Umbilical cord (tissue), 2 donors: Measurements from ENCODE around the gene GRM8. TPM values are rescaled to one million over a fixed set of nuclear protein-coding genes. Genes with fewer than 3 reads are reported as not detected.

Experiments used
- DNase-seq: peaks from one replicate; pipeline ENCODE4 v3.0.0-alpha.2; 2015; ENCODE audit warnings: low spot score
- total RNA-seq: library from RNA; depleted of rRNA; stranded (reverse); fragments of >200 nt; gene quantifications from one replicate; pipeline ENCODE4 v1.2.3, GENCODE V29; 2014; ENCODE audit warnings: low replicate concordance; ENCODE audit not compliant: insufficient read depth

The GRM8 gene
- 4.1 TPM for total RNA-seq

DNA sequence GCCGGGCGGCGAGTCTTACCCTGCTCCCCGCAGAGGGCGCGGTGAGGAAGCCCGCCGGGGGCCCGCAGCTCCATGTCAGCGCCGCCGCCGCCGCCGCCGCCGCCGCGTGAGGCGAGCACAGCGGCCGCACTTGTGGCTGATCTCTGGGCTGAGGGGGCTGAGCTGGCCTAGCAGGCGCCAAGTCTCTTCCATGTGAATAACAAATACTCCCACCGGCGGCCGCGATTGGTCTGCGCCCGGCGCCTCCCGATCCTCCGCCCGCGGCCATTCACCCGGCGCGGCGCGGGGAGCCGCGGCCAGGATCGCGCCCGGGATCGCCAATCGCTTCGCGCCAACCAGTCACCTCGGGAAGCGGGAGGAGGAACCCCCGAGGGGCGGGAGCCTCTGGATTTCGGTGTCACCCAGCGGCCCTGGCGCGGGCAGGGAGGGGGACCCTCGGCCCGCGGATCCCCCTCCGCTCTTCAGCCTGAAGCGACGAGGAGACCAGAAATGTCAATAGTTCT, at the start of gene GRM8:
Gene GRM8, minus strand, starts transcription at position 164 of the 503 bp plus-strand sequence.
- DNase-seq = peak; percentile 20

DNA sequence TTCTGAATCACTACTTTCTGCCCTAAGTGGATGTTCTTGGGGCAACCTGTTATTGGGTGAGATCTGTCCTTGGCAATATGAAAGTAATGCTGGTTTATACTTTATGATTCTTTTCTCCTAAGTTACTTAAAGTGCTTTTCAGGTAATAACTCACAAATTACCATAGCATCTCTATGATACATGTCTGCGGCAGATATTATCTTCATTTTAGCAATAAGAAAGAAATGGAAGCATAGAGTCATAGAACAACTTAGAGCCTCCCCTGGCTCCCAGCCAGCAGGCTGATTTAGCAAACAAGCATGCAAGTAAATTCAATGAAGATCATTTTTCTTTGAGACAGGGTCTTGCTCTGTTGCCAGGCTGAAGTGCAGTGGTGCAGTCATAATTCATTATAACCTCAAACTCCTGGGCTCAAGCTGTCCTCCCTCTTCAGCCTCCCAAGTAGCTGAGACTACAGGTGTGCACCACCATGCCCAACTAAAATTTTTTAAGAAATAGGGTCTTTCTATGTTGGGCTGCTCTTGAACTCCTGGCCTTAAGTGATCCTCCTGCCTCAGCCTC, 38.1 kb upstream of the GRM8 start:
- peak; percentile 37 for DNase-seq

DNA sequence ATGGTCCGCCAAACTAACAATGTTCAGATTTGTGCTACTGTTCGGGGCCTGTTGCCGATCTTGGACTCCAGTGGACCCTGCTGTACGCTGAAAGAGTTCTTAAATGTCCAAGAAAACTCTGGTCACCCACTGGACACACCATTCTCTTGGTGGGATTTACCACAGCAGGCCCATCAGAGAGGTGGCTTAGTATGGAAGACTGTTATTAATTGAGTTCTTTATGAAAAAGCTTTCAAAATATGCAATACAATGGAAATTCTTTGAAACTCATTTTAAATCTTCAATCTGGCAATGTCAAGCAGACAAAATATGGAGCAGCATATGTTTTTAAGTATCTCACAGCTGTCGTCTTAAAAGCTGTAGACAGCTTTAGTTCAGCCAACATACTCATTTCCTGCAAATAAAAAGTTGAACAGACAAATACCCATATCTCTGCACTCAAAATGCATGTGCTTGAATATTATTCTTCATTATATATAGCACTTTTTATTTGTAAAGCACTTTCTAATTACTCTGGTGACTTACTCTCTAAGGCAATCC, 37.4 kb upstream of the GRM8 start:
- DNase-seq = no peak

DNA sequence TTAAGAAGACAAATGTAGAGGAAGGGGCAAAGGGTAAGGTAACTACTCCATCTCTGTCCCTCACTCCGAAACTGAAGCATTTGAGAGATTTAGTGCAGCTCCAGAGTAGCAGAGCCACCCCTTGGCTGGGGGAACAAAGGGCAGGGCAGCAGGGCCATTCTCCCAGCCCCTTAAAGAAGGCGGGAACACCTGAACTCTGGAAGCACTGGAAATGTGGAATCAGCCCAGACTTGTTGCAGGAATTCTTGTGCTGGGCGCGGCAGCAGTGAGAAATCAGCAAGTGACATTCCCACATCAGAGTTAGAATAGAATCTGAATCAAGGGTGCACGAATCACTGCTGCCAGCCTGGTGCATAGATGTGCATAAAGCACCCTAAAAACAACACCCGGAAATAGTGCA, 34.4 kb upstream of the GRM8 start:
- peak; percentile 9 for DNase-seq

DNA sequence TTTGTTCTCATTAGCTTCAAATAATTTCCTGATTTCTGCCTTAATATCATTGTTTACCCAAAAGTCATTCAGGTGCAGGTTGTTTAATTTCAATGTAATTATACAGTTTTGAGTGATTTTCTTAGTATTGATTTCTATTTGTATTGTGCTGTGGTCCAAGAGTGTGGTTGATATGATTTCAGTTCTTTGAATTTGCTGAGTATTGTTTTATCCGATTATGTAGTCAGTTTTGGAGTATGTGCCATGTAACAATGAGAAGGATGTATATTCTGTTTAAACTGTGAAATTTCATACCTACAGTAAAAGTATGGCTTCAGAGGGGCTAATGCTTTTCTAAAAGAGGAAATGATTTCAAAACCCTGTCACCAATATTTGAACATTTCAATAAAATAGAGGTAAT, 17.4 kb upstream of the GRM8 start:
- DNase-seq = no peak

DNA sequence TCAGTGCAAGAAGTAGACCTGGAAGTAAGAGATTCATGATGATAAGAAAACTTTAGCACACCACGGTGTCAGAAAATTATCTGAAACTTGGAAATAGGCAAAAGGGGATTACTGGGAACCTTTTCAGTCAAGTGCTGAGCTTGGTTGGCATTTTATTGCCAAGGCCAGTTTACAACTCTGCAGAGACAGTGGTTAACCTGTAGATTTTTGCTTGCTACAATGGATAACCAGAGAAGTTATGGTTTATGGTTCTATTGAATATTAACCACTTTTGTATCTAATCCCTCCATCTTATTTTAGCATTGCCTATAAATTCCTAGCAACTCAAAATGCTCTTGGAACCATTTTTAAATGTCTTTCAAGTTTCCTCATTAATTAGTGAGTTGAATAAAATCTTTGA, 13.3 kb upstream of the GRM8 start:
- no peak for DNase-seq

DNA sequence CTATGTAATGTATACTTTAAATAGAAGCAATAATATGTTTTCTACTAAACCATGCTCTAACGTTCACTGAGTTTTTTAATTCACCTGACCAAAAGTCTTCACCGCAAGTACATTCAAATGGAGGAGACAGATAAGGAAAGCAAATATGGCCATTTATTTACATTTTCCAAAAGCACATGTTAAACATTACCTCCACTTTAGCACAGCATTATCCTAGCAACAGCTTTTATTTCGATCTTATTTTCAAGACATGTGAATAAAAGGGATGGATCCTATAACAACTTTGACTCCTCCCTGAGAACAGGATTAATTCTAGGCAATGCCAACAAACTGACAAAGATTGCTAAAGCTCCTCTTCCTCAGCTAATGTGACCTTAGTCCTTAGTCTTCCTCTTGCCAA, 11.5 kb upstream of the GRM8 start:
- DNase-seq = no peak

DNA sequence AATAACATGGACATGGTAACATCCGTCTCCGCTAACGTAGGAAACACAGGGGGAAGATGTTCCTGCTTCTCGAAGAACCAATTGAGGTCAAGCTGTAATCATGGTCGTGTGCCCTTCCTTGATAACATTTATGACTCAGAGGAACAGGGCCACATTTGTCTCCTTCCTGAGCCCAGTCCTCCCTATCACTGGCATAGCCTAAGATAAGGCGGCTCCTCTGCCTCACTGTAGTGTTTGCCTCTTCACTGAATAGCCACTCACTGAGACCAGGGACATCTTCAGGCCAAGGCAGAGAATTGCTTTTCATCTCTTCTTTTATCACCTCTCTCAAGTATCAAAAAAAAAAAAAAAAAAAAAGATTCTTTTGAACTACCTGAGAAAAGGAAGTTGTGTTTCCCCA, 5.4 kb upstream of the GRM8 start:
- DNase-seq = no peak

DNA sequence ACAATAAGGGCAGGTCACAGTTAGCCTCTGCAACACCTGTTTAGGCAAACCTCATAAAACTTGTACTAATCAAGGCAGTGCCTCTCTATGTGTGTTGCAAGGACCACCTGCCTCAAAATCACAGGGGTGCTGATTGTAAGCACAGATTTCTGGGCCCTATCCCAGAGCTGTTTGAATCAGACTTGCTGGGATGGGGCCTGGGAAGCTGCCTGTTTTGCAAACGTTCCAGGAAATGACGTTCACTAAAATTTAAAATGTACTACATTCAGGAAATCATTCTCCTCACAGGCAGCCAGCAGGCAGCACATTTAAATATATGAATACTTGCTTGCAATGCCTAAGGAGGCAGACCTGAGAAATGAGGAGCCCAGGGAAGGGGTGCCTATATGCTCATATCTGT, 4.3 kb upstream of the GRM8 start:
- DNase-seq = no peak

DNA sequence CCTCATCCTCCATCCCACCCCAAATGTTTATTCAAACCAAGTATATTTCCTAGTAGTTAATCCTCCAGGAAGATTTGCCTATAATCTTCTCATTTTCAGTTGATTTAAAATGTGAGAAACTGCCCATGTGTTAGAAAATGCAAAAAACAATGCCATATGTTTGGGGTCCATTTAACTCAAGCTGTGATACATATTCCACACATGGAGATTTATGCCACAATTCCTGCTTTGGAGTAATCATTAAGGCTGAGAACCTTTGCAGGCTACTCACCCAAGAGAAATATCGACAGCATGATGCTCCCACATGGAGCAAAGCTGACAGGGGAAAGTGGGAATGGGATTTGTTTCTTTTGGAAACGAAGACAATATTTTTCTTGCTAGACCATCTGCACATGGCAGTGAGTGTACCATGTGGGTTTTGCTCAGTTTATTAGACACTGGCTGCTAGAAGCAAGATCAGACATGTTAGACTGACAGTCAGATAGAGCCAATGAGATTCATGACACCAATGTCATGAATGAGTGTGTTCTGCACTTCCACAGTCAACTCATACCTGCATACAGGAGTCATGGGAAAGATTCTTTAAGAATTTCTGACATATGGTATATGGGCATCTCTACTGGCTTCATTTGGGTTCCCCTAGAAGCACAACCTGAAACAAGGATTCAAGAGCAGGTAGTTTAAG, 3.4 kb upstream of the GRM8 start:
- DNase-seq = no peak

DNA sequence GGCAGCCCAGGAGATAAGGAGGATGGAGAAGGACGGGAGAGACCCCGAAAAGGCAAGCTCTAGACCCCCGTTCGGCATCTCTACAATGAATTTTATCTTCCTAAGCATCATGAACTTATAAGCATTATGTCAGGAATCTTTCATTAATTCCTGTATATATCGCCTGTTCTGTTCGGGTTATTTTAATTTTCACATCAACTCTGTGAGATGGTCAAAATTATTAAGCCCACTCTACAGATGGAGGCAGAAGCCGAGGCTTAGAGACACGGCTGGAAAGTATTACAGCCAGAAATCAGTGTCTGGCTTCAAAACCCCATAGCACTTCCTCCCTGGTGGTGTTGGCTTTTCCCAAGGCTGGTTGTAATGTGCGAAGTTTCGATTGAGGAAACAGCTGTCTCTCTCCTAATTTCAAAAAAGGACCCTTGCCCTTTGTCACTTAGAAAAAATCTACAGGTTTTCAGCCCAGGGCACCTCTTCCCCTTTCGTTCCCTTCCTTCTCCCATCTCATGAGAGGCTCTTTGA, 1.5 kb upstream of the GRM8 start:
- DNase-seq = no peak

DNA sequence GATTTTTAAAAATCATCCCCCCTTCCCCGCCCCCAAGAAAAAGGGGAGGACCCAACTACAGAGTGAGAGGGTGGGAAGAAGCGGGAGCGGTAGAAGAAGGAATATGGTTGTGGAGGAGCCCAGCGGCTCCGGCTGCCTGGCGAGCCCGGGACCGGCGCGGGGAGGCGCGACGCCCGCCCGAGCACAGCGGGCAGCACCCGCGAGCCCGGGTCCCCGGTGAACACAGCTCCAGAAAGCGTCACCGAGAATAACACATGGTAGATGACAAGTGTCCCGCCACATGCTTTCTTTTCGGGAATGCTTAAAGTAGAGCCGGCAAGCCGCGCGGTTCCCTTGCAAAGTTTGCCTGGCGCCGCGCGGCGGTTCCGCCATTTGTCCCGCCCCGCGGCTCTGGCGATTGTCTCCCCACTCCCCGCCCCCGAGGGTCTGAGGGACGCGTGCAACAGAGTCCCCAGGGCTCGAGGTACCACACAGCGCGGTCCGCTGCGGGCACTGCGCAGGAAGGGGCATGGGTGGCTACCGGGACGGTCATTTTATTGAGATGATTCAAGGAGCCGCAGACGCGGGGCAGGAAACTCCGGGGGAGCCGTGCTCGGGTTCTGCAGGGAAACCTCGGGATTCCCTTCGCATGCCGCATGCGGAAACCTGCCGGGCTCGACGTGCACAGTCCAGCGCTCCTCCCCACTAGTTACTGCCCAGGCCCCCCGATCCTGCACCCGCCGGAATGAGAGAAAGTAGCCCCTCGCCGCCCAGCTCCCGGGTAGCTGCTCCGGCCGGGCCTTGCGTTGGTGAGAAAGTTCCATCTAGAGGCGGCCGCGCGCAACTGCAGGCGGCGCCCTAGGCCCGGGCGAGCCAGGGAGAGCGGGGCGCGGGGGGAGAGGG, 781 bp upstream of the GRM8 start:
- peak; percentile 60 for DNase-seq

DNA sequence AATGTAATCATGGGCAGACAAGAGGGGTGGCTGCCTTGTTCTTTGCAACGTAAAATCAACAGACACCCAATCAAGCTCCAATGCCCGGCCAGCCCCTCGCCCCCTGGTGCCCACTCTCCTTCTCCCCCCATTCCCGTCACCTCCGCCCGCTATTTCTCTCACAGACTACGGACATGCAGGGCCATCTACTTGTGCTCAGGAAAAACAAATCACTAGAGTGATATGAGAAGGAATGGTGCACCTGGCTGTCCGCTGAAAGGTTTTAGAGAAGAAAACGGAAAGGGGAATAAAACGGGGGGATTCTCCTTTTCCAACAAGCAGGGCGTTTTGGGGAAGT, 396 bp downstream of the GRM8 start:
- DNase-seq = no peak

DNA sequence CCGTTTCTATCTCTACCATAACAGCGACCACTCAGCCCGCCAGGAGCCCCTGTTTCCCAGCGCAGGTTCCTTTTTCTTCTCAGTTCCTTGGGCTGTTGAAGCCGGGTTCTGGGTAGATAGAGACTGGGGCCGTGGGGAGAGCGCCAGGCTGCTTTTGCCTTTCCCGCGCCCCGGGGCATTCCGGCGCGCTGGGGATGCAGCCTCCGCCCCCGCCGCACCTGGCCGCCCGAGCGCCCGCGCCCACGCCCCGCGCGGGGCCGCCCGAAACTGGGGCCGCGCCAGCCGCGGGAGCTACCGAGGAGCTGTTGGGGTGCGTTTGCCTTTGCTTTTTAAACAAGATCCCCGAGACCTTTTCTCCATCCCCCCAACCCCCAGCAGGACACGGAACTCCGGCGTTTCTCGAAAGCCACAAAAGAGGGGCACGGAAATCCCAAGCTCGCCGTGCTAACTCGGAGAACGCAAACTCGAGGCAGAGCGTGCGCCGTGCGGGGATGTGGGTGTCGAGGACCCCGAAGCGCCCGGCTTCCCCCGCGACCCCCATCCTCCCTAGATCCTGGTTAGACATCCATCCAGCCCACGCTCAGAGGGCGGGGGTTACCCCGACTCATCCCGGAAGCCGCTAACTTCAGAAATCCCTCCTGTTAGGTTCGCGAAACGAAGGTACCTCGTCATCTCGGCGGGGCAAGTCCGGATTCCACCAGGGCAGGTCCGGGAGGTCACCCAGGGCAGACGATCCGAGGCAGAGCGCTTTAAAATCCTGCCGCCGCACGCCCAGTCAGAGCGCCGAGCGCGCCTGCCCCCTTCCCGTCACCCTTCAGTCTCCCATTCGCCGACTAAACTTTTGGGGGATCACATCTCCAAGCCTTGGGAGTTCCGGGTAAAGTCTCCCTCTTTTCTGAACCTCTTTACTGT, 1.0 kb downstream of the GRM8 start:
- no peak for DNase-seq

DNA sequence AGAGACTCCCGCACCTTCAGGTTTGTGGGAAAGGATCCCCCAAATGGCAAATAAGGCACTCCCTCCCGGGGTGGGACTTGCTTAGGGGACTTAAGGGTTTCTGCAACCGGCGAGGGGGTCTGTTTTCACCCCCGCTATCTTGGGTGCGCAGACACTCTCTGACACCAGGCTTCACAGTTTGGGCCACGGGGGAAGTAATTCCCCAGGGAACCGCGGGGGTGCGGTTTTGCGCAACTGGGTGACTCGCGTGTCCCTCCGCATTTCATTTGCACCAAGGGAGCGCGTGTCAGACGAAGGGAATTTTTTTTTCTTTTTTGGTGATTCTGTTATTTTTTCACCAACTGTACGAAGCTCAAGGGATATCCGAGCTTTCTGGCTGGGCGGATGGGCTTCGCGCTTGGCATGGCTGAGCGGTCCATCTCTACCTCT, 1.7 kb downstream of the GRM8 start:
- DNase-seq = no peak

DNA sequence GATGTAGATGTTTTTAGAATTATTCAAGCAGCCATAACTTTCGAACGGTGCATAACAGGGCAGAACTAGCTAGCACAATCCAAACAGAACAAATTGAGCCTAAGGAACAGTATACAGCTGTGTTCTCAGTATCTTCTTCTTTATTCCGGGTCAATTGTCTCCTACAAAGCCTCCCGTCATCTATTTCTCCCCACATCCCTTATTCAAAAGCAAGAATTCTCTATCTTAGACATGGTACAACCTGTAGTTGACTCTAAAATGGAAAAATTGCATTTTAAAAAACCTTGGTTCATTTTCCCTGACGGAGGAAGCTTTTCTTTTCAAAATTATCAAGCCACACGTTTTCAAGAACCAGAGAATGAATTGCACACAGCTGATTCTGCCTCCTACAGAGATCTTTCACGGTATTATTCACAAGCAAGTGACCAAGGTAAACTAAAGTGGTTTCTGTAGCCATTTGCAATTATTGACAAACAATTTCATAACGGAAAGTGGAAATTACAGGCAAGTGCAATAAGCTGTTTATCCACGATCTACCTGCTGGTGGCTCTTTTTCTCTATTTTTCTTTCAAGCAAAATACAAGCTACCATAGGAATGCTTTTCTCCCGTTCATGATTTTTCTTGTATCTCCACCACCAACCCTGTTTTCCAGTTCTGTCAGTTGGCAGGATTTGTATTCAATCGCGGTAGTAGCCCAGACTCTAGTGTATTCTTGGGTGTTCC, 2.3 kb downstream of the GRM8 start:
- DNase-seq = no peak

DNA sequence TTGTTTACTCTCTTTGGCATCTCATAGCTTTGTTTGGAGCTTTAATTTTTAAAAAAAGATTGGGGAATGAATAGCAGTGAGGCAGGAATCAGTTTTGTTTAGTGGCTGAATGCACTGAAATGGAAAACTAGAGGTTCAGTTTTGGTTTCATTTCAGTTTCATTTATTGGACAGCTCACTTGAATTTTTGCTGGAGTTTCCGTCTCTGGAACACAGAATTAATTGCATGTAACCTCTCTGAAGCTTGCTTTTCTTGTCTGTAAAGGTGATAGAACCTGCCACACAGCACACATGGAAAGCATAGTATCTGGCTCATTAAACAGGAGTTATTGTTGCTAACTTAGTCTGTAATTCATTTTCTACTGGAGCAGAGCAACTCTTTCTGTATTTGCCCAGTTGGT, 7.1 kb downstream of the GRM8 start:
- DNase-seq = no peak

DNA sequence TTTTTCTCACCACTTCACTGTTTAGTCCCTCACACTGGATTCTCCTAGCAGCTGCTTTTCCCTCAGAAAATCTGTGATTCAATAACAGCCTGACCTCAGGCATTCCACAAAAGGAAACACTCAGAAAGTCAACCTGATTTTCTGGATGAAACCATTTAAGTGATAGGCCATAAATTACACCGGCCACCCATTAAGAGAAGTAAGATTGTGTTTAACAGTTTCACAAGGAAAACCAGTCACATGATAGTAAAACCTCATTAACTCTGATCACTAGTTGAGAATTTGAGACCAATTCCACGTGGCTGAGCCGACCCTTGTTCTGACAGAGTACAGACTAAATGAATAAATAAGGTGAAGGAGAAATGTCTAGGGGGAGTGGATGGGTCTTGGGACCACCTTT, 7.7 kb downstream of the GRM8 start:
- DNase-seq = no peak

DNA sequence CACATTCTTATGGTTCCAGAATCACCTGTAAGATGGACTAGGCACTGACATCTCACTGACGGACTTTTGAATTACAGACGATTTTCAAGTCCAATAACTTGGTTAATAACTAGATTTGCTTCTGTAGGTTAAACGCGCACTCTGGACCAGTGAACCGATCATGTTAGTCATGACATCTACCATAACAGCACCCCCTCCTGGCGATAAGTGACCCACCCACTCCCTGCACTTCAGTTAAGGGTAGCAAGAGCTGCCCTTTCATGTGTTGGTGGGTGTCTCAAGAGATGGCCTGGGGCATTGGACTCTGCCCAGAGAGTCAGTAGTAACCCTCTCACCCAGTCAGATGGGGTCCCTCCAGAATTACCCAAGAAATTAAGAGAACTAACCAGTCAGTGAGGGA, 12.9 kb downstream of the GRM8 start:
- DNase-seq = no peak

DNA sequence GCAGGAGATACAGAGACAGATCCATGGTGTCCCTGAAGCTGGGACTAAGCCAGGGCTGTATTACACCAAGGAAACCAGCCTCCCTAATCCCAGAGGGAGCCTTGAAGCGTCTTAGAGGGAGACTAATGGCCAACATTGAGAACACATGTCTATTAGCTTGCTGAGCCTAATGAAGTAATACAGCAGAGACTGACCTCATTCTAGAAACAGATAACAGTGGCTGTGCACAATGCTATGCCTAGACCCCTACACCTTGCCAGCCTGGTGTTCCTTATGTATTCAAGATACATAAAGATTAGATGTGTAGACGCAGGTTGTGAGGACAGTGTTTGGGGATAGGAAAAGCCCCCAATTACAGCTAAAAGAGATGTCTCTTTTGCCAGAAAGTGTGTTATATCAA, 19.1 kb downstream of the GRM8 start:
- no peak for DNase-seq
